ENCODE measurements around the gene MTCH1. TPM values are rescaled to one million over a fixed set of nuclear protein-coding genes. Genes with fewer than 3 reads are reported as not detected.

Gene MTCH1
- total and polyA plus RNA-seq, 2 donors = 106 to 184 TPM

Other genes starting within 250 kb of the MTCH1 start
- 4.5 TPM for gene CPNE5, start 146.8 kb downstream of the MTCH1 start, total RNA-seq
- 3.3 TPM for gene CPNE5, start 146.8 kb downstream of the MTCH1 start, polyA plus RNA-seq
- gene PPIL1, start 111.4 kb downstream of the MTCH1 start, total RNA-seq = 29.3 TPM
- gene PPIL1, start 111.4 kb downstream of the MTCH1 start, polyA plus RNA-seq = 17.7 TPM
- gene C6orf89, start 100.2 kb downstream of the MTCH1 start, total RNA-seq = 41.3 TPM
- gene C6orf89, start 100.2 kb downstream of the MTCH1 start, polyA plus RNA-seq = 42.2 TPM
- 67.1 TPM for gene PI16, start 31.5 kb downstream of the MTCH1 start, total RNA-seq
- gene PI16, start 31.5 kb downstream of the MTCH1 start, polyA plus RNA-seq = 107 TPM
- gene FGD2, start 19.5 kb upstream of the MTCH1 start, total RNA-seq = 12.8 TPM
- gene FGD2, start 19.5 kb upstream of the MTCH1 start, polyA plus RNA-seq = 10.5 TPM
- 25.7 TPM for gene PIM1, start 184.0 kb upstream of the MTCH1 start, total RNA-seq
- gene PIM1, start 184.0 kb upstream of the MTCH1 start, polyA plus RNA-seq = 55.8 TPM

Data from urinary bladder (tissue), 2 donors.